Liver (tissue), 9 donors: ENCODE data around the gene ANK3. TPM values are rescaled to one million over a fixed set of nuclear protein-coding genes. Genes with fewer than 3 reads are reported as not detected.

Experiments
- DNase-seq: peaks from one replicate; pipeline ENCODE4 v3.0.0-alpha.2; 2017; ENCODE audit warnings: low spot score
- H3K27ac ChIP-seq, 2 donors: one replicate each; pipeline ENCODE4 v1.7.0; 2013; ENCODE audit warnings: inconsistent platforms in 2 of 2, low read length in 2 of 2, control low read depth in 1 of 2, low read depth in 1 of 2, mild to moderate bottlenecking in 1 of 2
- H3K27me3 ChIP-seq, 4 donors: one replicate each; pipeline versions ENCODE4 v1.6.1 to v1.7.0; 2013; ENCODE audit warnings: low read length in 3 of 4, inconsistent platforms in 1 of 4, mild to moderate bottlenecking in 1 of 4, moderate library complexity in 1 of 4; ENCODE audit not compliant: control insufficient read depth in 4 of 4, insufficient read depth in 4 of 4
- H3K36me3 ChIP-seq, 4 donors: one replicate each; pipeline versions ENCODE4 v1.6.1 to v1.7.0; 2013; ENCODE audit warnings: low read length in 3 of 4, mild to moderate bottlenecking in 3 of 4, low read depth in 1 of 4, moderate library complexity in 1 of 4; ENCODE audit not compliant: control insufficient read depth in 4 of 4, insufficient read depth in 3 of 4
- H3K4me1 ChIP-seq, 4 donors: one replicate each; pipeline versions ENCODE4 v1.6.1 to v1.7.0; 2013; ENCODE audit warnings: low read length in 3 of 4, mild to moderate bottlenecking in 3 of 4, moderate library complexity in 1 of 4; ENCODE audit not compliant: control insufficient read depth in 4 of 4, insufficient read depth in 4 of 4
- H3K4me3 ChIP-seq, 3 donors: one replicate each; pipeline versions ENCODE4 v1.6.1 to v1.7.0; 2013; ENCODE audit warnings: low read length in 3 of 3, control low read depth in 1 of 3, low read depth in 1 of 3, mild to moderate bottlenecking in 1 of 3
- H3K9ac ChIP-seq, 2 donors: one replicate each; pipeline ENCODE4 v1.7.0; 2013; ENCODE audit warnings: low read length in 2 of 2, mild to moderate bottlenecking in 2 of 2, moderate library complexity in 2 of 2, control low read depth in 1 of 2, low read depth in 1 of 2
- H3K9me3 ChIP-seq, 4 donors: one replicate each; pipeline versions ENCODE4 v1.6.1 to v1.7.0; 2013; ENCODE audit warnings: low read length in 3 of 4; ENCODE audit not compliant: control insufficient read depth in 4 of 4
- CTCF ChIP-seq: fragments of 150-350 bp; IDR thresholded peaks from 2 replicates; pipeline ENCODE4 v1.5.1; 2017; ENCODE audit warnings: improper control_type of control experiment, low read depth, low read length; ENCODE audit not compliant: missing input control
- EGR1 ChIP-seq, 2 donors: IDR thresholded peaks; 2 replicates each; pipeline ENCODE4 v1.6.1; 2016 to 2018; ENCODE audit warnings: antibody characterized with exemption in 2 of 2, low read depth in 2 of 2
- FOXA2 ChIP-seq: IDR thresholded peaks from 2 replicates; pipeline ENCODE4 v1.6.1; 2016; ENCODE audit warnings: antibody characterized with exemption
- GABPA ChIP-seq, 2 donors: IDR thresholded peaks in 1 of 2; conservative IDR thresholded peaks in 1 of 2; 2 replicates each; pipeline ENCODE4 v1.6.1; 2016; ENCODE audit warnings: antibody characterized with exemption in 2 of 2, mild to moderate bottlenecking in 1 of 2, moderate library complexity in 1 of 2
- HNF4G ChIP-seq: IDR thresholded peaks from 2 replicates; pipeline ENCODE4 v1.6.1; 2016; ENCODE audit warnings: antibody characterized with exemption
- RAD21 ChIP-seq, 2 donors: IDR thresholded peaks; 2 replicates each; pipeline ENCODE4 v1.6.1; 2016; ENCODE audit warnings: antibody characterized with exemption in 2 of 2, mild to moderate bottlenecking in 2 of 2
- REST ChIP-seq: IDR thresholded peaks from 2 replicates; pipeline ENCODE4 v1.6.1; 2016; ENCODE audit warnings: antibody characterized with exemption, mild to moderate bottlenecking
- RXRA ChIP-seq, 2 donors: IDR thresholded peaks; 2 replicates each; pipeline ENCODE4 v1.6.1; 2017 to 2018; ENCODE audit warnings: antibody characterized with exemption in 2 of 2, mild to moderate bottlenecking in 1 of 2
- SP1 ChIP-seq: IDR thresholded peaks from 2 replicates; pipeline ENCODE4 v1.6.1; 2018; ENCODE audit warnings: antibody characterized with exemption, mild to moderate bottlenecking
- YY1 ChIP-seq: IDR thresholded peaks from 2 replicates; pipeline ENCODE4 v1.6.1; 2016; ENCODE audit warnings: antibody characterized with exemption, mild to moderate bottlenecking
- WGBS: extraction: QIAGEN DNeasy Blood & Tissue Kit; methylation state at CpG from one replicate; pipeline ENCODE4 v1.1.7; 2013; 5-methylcytosine and 5-hydroxymethylcytosine counted together
- polyA plus RNA-seq, 2 donors: library from polyadenylated mRNA; stranded (reverse) in 1 of 2; unstranded in 1 of 2; fragments of 200-250 nt in 1 of 2; fragments of >200 nt in 1 of 2; fragmentation: Nextera tagmentation in 1 of 2; extraction: Ambion mirVana in 1 of 2; gene quantifications; one replicate each; pipeline versions ENCODE4 v1.2.1 to v1.2.3, GENCODE V29; 2013 to 2015
- total RNA-seq, 2 donors: library from RNA; depleted of rRNA; stranded (reverse); fragments of >200 nt; gene quantifications; one replicate each; pipeline ENCODE4 v1.2.3, GENCODE V29; 2014
- TF ChIP-seq, protein P1 (sequence below): IDR thresholded peaks from 2 replicates; pipeline ENCODE4 v1.6.1; 2016; ENCODE audit warnings: antibody characterized with exemption
- donor health status: healthy.
- donor health status: healthy.
- donor health status: healthy.
- donor health status: healthy.
- donor health status: healthy.

ANK3 gene
- total and polyA plus RNA-seq, 4 donors: 5.7 to 30.0 (median 9.7) TPM

DNA sequence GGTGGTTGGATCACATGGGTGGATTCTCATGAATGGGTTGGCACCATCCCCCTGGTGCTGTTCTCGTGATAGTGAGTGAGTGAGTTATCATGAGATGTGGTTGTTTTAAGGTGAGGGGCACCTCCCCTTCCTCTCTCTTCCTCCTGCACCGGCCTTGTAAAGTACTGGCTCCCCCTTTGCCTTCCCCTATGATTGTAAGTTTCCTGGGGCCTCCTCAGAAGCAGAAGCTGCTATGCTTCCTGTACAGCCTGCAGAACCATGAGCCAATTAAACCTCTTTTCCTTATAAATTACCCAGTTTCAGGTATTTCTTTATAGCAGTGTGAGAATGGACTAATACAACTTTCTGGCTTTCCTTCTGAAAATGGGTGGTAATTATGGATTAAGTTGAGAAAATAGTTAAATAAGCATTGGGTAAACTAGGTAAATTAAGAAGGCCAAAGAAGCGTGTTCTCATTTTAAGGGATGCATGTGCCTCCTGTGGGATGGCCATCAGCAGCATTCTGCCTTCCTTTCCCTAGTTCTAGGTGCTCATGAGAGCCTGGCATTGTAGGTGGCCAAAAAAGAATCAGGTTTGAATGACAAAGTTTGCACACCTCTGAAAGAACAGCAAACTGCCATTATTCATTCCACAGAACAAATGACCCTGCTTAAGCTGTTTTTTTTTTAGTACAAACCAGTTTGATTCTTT lies 242.0 kb downstream of the ANK3 start:
- no peak overlapping the region for H3K4me3 ChIP-seq
- H3K4me1 ChIP-seq: peaks cover 2 to 15% (median 11%) of the 10 kb centered on the region in 4 donors
- H3K27me3 ChIP-seq: no peaks in the 10 kb centered on the region
- H3K27ac ChIP-seq: no peak overlapping the region
- 89% methylated on average over 3 of the region's 3 CpGs for WGBS
- H3K9ac ChIP-seq: no peak overlapping the region
- DNase-seq: no peak
- peaks cover 0 to 3% (median 1%) of the 10 kb centered on the region in 4 donors for H3K9me3 ChIP-seq
- H3K36me3 ChIP-seq: no peaks in the 10 kb centered on the region
- TF ChIP-seq RXRA (IDR thresholded peaks at IDR 0.05): no peak
- no peak for TF ChIP-seq CTCF
- TF ChIP-seq REST: no peak
- no peak for TF ChIP-seq HNF4G
- no peak for TF ChIP-seq FOXA2
- TF ChIP-seq YY1: no peak
- TF ChIP-seq EGR1 (IDR thresholded peaks at IDR 0.05; ENCODE audit: low read depth in 2 of 2): no peak
- TF ChIP-seq GABPA (IDR thresholded peaks at IDR 0.05 in 1 of 2, conservative IDR thresholded peaks at IDR 0.05 in 1 of 2): no peak
- no peak for TF ChIP-seq RAD21 (IDR thresholded peaks at IDR 0.05)
- TF ChIP-seq, protein P1, sequence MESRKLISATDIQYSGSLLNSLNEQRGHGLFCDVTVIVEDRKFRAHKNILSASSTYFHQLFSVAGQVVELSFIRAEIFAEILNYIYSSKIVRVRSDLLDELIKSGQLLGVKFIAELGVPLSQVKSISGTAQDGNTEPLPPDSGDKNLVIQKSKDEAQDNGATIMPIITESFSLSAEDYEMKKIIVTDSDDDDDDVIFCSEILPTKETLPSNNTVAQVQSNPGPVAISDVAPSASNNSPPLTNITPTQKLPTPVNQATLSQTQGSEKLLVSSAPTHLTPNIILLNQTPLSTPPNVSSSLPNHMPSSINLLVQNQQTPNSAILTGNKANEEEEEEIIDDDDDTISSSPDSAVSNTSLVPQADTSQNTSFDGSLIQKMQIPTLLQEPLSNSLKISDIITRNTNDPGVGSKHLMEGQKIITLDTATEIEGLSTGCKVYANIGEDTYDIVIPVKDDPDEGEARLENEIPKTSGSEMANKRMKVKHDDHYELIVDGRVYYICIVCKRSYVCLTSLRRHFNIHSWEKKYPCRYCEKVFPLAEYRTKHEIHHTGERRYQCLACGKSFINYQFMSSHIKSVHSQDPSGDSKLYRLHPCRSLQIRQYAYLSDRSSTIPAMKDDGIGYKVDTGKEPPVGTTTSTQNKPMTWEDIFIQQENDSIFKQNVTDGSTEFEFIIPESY: no peak
- no peak for TF ChIP-seq SP1

GRCh38 chr10:60147025-60147424 lies 242.7 kb downstream of the ANK3 start:
- peaks cover 0 to 3% (median 1%) of the 10 kb centered on the region in 4 donors for H3K9me3 ChIP-seq
- H3K36me3 ChIP-seq: no peaks in the 10 kb centered on the region
- no peaks in the 10 kb centered on the region for H3K27me3 ChIP-seq
- H3K27ac ChIP-seq: no peak overlapping the region
- no peak overlapping the region for H3K9ac ChIP-seq
- TF ChIP-seq SP1 (no peak), HNF4G (no peak)
- H3K4me3 ChIP-seq: no peak overlapping the region
- WGBS: 77% methylated on average over 4 of the region's 4 CpGs
- DNase-seq: no peak
- peaks cover 2 to 15% (median 11%) of the 10 kb centered on the region in 4 donors for H3K4me1 ChIP-seq
